ENCODE measurements around the gene CDPF1.

Gene CDPF1

DNA sequence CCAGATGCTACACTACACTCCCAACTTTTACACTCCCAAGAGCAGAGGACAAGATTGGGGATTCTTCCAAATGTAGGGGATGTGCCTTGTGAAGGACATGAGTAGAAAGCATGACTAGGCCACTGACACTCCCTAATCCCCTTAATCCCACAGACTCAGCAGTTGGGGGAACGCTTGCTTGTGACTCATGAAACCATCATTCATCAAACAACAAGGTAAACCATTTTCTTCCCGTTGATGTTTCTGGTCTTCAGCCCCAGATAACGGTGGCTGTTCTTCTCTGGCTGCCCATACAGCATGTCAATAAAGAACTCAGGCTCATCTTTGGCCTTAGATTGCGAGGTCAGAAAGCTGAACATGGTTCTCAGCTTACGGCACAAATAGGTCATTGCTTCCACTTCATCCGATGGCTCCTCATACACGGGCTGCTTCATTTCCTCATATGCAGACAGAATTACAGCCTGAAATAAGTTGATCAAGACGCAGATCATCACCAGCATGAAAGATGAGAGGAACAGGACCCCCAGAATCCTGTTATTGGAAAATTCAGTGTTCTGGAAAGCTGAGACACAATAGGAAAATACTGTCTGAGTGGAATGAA lies 6.4 kb upstream of the CDPF1 start:
- no peak for DNase-seq

GRCh38 chr22:46251816-46252380 lies 1.8 kb upstream of the CDPF1 start:
- no peak for DNase-seq

DNA sequence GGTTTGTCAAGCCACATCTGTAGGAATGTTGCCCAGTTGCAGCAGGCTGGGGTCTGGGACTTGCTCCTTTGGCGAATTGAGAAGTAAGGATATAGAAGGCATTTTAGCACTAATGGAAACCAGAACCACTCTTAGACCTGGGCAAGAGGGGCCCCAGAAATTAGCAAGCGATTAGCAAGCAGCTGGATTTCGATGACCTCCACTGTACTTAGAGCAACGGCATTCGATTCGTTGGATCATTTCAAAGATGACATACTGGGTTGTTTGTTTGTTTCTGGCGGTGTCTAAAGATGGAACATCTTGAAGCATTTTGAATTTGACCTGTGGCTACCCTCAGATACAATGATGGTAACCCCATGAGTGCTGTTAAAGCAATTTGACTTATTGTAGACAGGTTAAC lies 1.2 kb upstream of the CDPF1 start:
- DNase-seq, result no peak

- DNase-seq, result no peak
These were observed 661 bp upstream of the CDPF1 start for GRCh38 chr22:46250783-46251125.

DNA sequence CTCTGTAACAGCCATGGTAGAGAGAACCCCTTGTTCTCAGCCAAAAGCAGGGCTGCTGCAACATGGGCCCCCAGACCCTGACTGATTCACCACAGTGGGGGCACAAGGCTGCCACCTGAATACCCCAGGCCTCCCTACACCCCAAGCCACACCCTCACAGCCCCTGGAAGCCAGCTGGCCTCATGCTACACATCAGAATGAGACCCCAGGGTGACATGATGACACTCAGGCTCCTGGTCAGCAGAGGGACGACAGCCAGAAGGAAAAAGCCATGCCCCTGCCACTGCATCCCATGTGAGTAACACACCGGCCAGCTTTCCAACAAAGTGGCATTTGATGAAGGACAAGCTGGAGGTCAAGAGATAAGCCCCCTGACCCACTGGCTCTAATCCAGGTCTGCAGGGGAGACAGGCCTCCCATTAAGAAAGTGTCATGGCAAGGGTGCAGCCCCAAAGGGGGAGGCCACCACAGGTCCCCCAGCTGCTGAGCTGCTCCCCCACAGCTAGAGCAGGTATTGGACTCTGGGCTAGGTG lies 2.6 kb downstream of the CDPF1 start:
- no peak for DNase-seq

- DNase-seq, result no peak
These were observed 3.9 kb downstream of the CDPF1 start for GRCh38 chr22:46246178-46246577.

DNA sequence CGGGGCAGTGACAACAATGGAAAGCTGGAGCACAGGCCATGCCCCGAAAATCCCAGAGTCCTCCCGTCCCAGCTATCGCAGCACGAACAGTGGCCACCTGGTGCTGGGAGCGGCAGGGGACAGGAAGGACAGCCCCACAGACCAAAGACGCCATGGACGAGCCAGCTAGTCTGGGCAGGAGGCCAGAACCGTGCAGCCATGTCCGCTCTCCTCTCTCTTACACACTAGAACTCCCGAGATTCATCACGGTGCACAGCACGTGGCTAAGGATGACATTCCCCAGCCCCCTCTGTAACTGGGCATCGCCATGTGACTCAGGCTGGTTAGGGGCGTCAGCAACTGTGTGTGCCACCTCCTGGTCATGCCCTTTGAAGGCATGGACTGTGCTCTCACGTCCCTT lies 4.6 kb downstream of the CDPF1 start:
- no peak for DNase-seq

- no peak for DNase-seq
These were observed 5.3 kb downstream of the CDPF1 start for GRCh38 chr22:46244771-46245170.

GRCh38 chr22:46242076-46242475 lies 8.0 kb downstream of the CDPF1 start:
- DNase-seq, result no peak

DNA sequence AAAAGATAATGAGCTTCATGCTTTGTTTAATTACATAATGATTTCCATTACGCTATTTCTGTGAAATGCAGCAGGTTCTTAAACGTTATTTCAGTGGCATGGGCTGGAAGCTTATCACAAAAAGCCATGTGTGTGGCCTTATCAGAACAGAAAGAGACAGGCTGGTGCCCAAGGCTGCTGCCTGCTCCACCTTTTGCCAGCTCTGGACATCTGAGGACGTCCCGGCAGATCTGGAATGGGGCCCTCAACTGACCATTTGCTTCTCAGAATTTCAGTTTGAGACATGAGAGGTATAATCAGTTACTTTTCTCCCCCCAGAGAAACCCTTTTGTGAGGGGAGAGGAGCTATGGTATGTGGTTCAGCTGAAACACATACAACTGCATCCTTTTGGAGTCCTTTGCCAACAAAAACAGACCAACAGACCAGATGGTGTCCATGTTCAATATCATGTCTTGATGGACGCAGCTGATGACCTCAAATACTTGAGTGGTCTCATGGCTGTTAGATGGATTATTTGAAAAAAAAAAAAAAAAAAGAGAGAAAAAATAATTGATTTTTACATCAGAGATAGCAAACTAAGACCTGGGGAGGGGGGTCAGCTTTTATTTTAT lies 8.6 kb downstream of the CDPF1 start:
- DNase-seq, result no peak

- DNase-seq, result no peak
These were observed 9.2 kb downstream of the CDPF1 start for GRCh38 chr22:46240907-46241306.

DNA sequence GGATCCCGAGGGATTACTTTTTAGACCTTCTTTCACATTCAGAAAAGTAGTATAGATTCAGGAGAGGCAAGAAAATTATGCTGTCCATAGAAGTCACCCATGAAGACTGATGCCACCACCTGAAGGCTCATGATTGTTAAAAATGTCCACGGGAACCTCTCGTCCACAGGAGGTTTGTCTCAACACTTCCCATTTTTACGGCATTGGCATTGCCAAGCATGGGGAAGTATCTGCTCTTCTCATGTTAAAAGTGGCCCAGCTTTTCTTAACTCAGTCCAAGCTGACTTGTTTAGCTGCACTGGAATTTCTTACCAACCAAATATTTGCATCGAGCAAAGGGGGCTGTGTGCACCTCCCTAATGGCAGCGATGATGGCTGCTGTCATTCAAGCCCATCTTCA lies 9.6 kb downstream of the CDPF1 start:
- no peak for DNase-seq

GRCh38 chr22:46240073-46240472 lies 10.0 kb downstream of the CDPF1 start:
- no peak for DNase-seq

GRCh38 chr22:46239261-46240048 lies 10.6 kb downstream of the CDPF1 start:
- no peak for DNase-seq

- DNase-seq, result no peak
These were observed 11.6 kb downstream of the CDPF1 start for GRCh38 chr22:46238541-46238940.

DNA sequence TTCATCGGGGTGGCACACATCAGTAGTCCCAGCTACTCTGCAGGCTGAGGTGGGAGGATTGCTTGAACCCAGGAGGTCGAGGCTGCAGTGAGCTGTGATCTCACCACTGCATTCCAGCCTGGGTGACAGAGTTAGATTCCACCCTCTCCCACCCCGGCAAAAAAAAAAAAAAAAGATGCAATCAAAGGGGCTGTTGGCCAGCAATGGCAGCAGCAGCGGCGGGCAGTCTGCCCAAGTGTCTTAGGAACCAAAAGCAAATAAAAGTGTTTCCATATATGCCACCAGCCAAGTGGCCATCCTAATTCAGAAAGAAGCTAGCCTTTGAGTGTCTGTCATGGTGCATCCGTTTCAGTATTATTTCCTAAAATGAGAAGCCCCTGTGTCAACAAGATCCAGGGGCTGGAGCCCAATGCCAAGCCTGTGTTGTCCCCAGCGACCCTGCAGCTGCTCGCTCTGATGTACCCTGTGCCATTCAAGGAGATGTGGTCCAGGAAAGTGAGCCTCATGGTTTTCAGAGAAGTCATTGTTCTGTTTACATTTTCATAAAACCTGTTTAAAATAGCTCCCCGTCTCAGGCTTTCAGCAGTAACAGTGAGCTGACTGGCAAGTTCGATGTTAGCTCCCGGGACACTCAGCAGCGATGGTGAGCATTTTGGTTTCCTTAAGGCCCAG lies 12.5 kb downstream of the CDPF1 start:
- no peak for DNase-seq

- DNase-seq, result no peak
These were observed 15.1 kb downstream of the CDPF1 start for GRCh38 chr22:46234969-46235368.

DNA sequence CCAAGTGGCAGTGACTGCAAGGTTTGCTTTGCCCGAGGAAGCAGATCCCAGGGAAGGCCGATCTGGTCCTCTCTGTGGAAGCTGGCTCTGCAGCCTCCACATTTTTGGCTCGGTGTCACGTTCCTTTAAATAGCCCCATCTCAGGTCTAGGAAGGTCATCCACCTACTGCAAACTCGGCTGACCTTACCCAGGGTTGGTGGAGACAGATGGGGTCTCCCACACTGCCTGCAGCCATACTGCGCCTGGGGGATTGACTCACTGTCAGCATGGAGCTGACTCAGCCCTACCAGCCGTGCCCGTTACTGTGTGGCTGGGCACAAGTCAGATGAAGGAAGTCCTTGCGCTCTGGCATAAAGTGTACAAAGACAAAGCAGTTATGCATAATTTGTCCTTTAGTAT lies 16.9 kb downstream of the CDPF1 start:
- no peak for DNase-seq

DNA sequence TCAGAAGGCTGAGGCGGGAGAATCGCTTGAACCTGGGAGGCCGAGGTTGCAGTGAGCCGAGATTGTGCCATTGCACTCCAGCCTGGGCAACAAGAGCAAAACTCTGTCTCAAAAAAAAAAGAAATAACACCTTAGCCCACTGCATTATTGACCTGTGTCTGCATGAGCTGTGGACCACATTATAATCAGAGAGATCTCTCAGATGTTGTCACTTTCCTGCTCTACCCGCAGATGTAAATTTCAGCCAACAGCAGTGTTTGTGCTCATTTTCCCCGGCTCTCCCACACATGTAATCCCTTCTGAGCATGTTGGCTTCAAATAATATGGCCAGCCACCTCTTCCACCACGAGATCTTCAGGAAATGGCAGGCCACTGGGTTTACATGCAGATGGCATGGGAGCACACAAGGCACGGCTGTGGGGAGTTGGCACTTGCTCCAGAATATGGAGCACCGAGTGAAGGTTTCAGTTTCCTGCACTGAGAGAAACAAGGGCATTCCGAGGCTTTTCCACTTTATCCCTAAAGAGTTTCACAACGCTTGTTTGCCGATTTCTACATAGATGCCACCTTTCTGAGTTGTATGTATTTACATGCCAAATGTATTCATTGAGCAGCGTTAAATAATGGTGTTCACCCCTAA lies 19.7 kb downstream of the CDPF1 start:
- no peak for DNase-seq

DNA sequence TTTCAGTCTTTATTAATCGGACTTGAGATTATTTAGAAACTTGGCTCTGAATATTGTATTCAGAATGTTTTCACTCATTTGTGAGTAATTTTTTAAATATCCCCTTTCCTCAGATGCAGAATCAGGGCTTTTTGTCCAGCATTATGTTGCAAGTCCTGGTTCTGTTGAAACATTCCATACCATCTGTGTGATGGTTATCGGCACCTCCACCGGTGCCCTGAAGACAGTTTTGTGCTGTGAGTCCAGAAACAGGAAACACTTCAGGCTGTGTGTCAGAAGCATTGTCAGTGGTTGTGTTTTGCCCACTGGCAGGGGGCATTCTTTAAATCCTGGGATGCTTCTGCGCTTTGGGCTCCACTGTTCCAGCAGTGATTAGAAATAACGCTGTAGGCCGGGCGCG lies 20.4 kb downstream of the CDPF1 start:
- DNase-seq, result no peak

DNA sequence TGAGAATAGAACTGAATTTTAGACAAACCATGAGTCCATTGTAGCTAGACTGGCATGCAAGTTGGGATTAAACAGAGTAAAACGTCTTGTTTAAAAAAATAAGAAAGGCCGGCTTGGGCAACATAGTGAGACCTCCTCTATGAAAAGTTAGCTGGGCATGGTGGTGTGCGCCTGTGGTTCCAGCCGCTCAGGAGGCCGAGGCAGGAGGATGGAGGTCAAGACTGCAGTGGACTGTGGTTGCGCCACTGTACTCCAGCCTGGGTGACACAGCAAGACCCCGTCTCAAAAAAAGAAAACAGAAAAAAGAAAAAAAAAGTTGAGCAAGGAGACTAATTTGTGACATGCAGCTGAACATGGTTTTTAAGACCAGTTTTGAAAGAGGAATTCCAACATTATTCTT lies 23.5 kb downstream of the CDPF1 start:
- DNase-seq, result no peak

GRCh38 chr22:46225631-46226030 lies 24.5 kb downstream of the CDPF1 start:
- no peak for DNase-seq

DNA sequence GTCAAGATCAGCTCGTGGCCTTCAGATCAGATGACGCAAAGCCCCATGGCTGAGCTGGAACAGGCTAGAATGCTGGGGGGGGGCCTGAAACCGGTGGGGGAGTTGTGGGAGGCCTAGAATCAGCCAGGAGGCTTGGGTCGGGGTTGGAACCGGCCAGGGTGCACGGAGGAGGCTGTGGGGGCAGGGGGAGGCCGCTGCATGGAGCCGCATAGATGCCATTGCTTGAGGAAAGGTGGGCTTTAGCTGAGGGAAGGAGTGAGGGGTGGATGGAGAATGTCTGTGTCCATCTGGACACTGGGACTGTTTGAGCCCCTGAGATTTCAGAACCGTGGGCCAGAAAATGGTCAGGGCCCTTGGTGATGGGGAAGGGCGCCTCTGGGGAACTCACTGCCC lies 25.2 kb downstream of the CDPF1 start:
- no peak for DNase-seq

All from stimulated activated CD4-positive, alpha-beta T cell treated with anti-CD3 and anti-CD28 coated beads, Interleukin-12 subunit alpha, Interleukin-12 subunit beta, amount 100 ng/mL, for 4 hours (primary cell).